Upper lobe of left lung (tissue), 4 donors: ENCODE data around the gene SMC2.

Experiments used
- EP300 ChIP-seq, 4 donors: sonication (generic); formaldehyde crosslinking; IDR thresholded peaks; one replicate each; pipeline ENCODE4 v1.5.1; 2017; ENCODE audit warnings: antibody characterized with exemption in 4 of 4, control low read depth in 2 of 4
- POLR2A ChIP-seq, 4 donors: fragments of 450-650 bp; IDR thresholded peaks; one replicate each; pipeline ENCODE4 v1.5.1; 2016 to 2017; ENCODE audit warnings: antibody characterized with exemption in 4 of 4, mild to moderate bottlenecking in 2 of 4
- POLR2AphosphoS5 ChIP-seq, 2 donors: sonication (generic); formaldehyde crosslinking; IDR thresholded peaks; one replicate each; pipeline ENCODE4 v1.5.1; 2017; ENCODE audit warnings: antibody characterized with exemption in 2 of 2
- TF ChIP-seq, protein P1 (sequence below), 6 experiments: fragments of 450-650 bp in 4 of 6; fragments of 200-600 bp in 2 of 6; sonication (generic) in 2 of 6; IDR thresholded peaks; one replicate each; pipeline ENCODE4 v1.5.1; 2016 to 2019; ENCODE audit warnings: antibody characterized with exemption in 6 of 6

DNA sequence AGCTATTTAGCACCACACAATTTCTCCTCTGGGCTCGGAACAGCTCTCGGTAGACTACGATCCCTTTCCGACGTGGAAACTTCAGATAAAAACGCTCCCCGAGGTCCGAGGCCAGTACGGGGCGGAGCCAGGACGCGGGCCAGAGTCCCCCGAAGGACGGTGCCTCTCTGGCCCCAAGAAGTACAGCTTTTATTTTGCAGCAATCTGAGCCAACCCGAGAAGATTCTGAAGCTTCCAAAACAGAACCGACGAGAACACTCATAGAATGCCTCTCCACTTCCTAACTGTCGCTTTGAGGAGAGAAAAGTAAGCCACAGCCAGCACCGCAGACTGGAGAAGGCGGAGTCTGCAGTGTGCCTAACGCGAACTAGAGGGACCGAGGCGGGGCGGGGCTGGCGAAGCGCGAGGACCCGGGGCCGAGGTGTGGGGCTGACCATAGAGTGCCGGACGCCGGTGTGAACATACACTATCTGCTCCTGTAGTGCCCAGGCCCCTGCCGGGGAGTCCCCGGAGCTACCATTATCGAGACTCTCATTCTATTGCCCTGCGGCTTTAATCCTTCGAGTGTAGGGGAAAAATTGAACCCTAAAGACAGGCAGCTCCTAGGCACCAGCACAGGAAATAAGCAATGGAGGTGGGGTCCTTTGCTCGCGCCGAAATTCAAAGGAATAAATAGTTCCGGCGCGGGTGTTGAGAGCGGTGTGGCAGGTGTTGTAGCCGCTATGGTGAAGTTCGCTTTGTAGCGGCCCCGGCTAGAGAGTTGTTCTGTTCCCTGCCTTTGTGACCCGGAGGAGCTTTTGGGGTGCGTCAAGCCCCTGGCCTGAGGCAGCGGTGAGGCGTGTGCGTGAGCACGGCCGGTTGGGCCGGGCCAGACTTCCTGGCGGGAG is at the start of gene SMC2:
- TF ChIP-seq POLR2A (IDR thresholded peaks at IDR 0.05) (peak in 3 of 4 donors; percentile 64 to 90 (median 72)), POLR2AphosphoS5 (IDR thresholded peaks at IDR 0.05) (peak; percentile 75 to 84), EP300 (IDR thresholded peaks at IDR 0.05) (no peak)
- TF ChIP-seq, protein P1, sequence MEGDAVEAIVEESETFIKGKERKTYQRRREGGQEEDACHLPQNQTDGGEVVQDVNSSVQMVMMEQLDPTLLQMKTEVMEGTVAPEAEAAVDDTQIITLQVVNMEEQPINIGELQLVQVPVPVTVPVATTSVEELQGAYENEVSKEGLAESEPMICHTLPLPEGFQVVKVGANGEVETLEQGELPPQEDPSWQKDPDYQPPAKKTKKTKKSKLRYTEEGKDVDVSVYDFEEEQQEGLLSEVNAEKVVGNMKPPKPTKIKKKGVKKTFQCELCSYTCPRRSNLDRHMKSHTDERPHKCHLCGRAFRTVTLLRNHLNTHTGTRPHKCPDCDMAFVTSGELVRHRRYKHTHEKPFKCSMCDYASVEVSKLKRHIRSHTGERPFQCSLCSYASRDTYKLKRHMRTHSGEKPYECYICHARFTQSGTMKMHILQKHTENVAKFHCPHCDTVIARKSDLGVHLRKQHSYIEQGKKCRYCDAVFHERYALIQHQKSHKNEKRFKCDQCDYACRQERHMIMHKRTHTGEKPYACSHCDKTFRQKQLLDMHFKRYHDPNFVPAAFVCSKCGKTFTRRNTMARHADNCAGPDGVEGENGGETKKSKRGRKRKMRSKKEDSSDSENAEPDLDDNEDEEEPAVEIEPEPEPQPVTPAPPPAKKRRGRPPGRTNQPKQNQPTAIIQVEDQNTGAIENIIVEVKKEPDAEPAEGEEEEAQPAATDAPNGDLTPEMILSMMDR (IDR thresholded peaks at IDR 0.05): peak in 1 of 6 experiments; percentile 7
